GM10248 (cell line): ENCODE data around the gene PLBD2.

Experiments used
- CTCF ChIA-PET: fragments of 300-600 bp; sonication (Branson Sonifier 250); formaldehyde crosslinking; extraction: SDS; loops from one replicate; lab custom pipeline; 2021; ENCODE audit warnings: antibody characterized with exemption; lab: Yijun Ruan, JAX
- POLR2A ChIA-PET: fragments of 350-650 bp; sonication (Branson Sonifier 250); formaldehyde crosslinking; extraction: SDS; loops from one replicate; lab custom pipeline; 2020; ENCODE audit warnings: antibody characterized with exemption; lab: Yijun Ruan, JAX
- DNase-seq: peaks from one replicate; pipeline ENCODE4 v3.0.0; 2012; ENCODE audit errors: extremely low spot score
- CTCF ChIP-seq: IDR thresholded peaks from 2 replicates; pipeline ENCODE4 v1.5.1; 2012; ENCODE audit warnings: mild to moderate bottlenecking, low read depth; ENCODE audit errors: extremely low read depth, missing control alignments, control extremely low read depth

PLBD2 gene

GRCh38 chr12:113422886-113423669, 64.7 kb downstream of the PLBD2 start:
- DNase-seq = no peak
- ChIA-PET CTCF (no interaction called here), POLR2A (no interaction called here)
- TF ChIP-seq CTCF = no peak

GRCh38 chr12:113424456-113424855, 66.1 kb downstream of the PLBD2 start:
- DNase-seq = no peak
- TF ChIP-seq CTCF = no peak
- CTCF ChIA-PET = interaction anchor here (0.6 to 2.4 kb wide), 14 partner anchors 10 to 235 kb away, joined by 3 to 18 read pairs (median 6); no protein-coding TSS in a partner anchor
- POLR2A ChIA-PET = no interaction called here

- POLR2A ChIA-PET = no interaction called here
- CTCF ChIA-PET = interaction anchor here (0.6 to 2.4 kb wide), 24 partner anchors 9 to 236 kb away, joined by 3 to 18 read pairs (median 4); no protein-coding TSS in a partner anchor
- peak; percentile 69 for TF ChIP-seq CTCF
- DNase-seq = peak; percentile 73
These were observed 66.8 kb downstream of the PLBD2 start for GRCh38 chr12:113424915-113425823.

GRCh38 chr12:113425960-113426453, 67.6 kb downstream of the PLBD2 start:
- no peak for TF ChIP-seq CTCF
- ChIA-PET POLR2A (no interaction called here), CTCF (interaction anchor here (0.7 to 2.4 kb wide), 21 partner anchors 8 to 231 kb away, joined by 3 to 18 read pairs (median 5); no protein-coding TSS in a partner anchor)
- peak; percentile 50 for DNase-seq

- DNase-seq = no peak
- no peak for TF ChIP-seq CTCF
- ChIA-PET POLR2A (no interaction called here), CTCF (no interaction called here)
These were observed 69.5 kb downstream of the PLBD2 start for GRCh38 chr12:113427882-113428281.

- TF ChIP-seq CTCF = no peak
- no peak for DNase-seq
- ChIA-PET CTCF (no interaction called here), POLR2A (no interaction called here)
These were observed 70.1 kb downstream of the PLBD2 start for GRCh38 chr12:113428482-113428881.
